HepG2 (cell line): ENCODE measurements around the gene KDM4B.

Experiments
- ATF2 ChIP-seq: sonication (generic); formaldehyde crosslinking; IDR thresholded peaks from 2 replicates; pipeline ENCODE4 v1.4.0; 2020; ENCODE audit warnings: missing genetic modification reagents
- BCL6 ChIP-seq: IDR thresholded peaks from 2 replicates; pipeline ENCODE4 v1.6.1; 2016; ENCODE audit warnings: missing genetic modification reagents, missing compliant biosample characterization
- CTCF ChIP-seq: sonication (generic); formaldehyde crosslinking; IDR thresholded peaks from 2 replicates; pipeline ENCODE4 v1.5.0; 2020; ENCODE audit warnings: mild to moderate bottlenecking, missing genetic modification reagents, moderate library complexity
- E2F5 ChIP-seq: sonication (generic); formaldehyde crosslinking; conservative IDR thresholded peaks from 2 replicates; pipeline ENCODE4 v1.4.0; 2020; ENCODE audit warnings: missing genetic modification reagents
- HNF1B ChIP-seq: sonication (generic); formaldehyde crosslinking; IDR thresholded peaks from 2 replicates; pipeline ENCODE4 v1.5.1; 2020; ENCODE audit warnings: mild to moderate bottlenecking, moderate library complexity, missing genetic modification reagents
- MEIS2 ChIP-seq: sonication (generic); formaldehyde crosslinking; IDR thresholded peaks from 2 replicates; pipeline ENCODE4 v1.9.0; 2021; ENCODE audit warnings: mild to moderate bottlenecking, missing genetic modification reagents
- MTA1 ChIP-seq: sonication (generic); formaldehyde crosslinking; IDR thresholded peaks from 2 replicates; pipeline ENCODE4 v1.4.0; 2020; ENCODE audit warnings: missing genetic modification reagents, mild to moderate bottlenecking, borderline replicate concordance
- POLR2A ChIP-seq, 2 experiments: IDR thresholded peaks; 2 replicates each; pipeline ENCODE4 v1.6.1; 2011; ENCODE audit warnings: low read depth in 2 of 2, low read length in 2 of 2, mild to moderate bottlenecking in 1 of 2, moderate library complexity in 1 of 2; ENCODE audit not compliant: insufficient read depth in 1 of 2
- POLR2AphosphoS5 ChIP-seq: IDR thresholded peaks from 2 replicates; pipeline ENCODE4 v1.6.1; 2012; ENCODE audit warnings: low read depth, low read length
- ZBTB10 ChIP-seq: sonication (generic); formaldehyde crosslinking; IDR thresholded peaks from 2 replicates; pipeline ENCODE4 v1.4.0; 2020; ENCODE audit warnings: missing genetic modification reagents, borderline replicate concordance
- ZNF839 ChIP-seq: sonication (generic); formaldehyde crosslinking; IDR thresholded peaks from 2 replicates; pipeline ENCODE4 v1.4.0; 2020; ENCODE audit warnings: missing genetic modification reagents, mild to moderate bottlenecking, borderline replicate concordance

GRCh38 chr19:5074830-5075394 is 106.0 kb downstream of the KDM4B start:
- TF ChIP-seq HNF1B (CRISPR knock-in tag) (no peak), MEIS2 (CRISPR knock-in tag) (no peak), POLR2A (IDR thresholded peaks at IDR 0.05; ENCODE audit: insufficient read depth in 1 of 2, low read depth in 2 of 2, low read length in 2 of 2) (no peak), MTA1 (no peak), ATF2 (CRISPR knock-in tag) (no peak), ZNF839 (CRISPR knock-in tag) (no peak), ZBTB10 (CRISPR knock-in tag) (no peak), E2F5 (no peak), POLR2AphosphoS5 (no peak), BCL6 (no peak), CTCF (CRISPR knock-in tag) (no peak)
